GM12891 (cell line): ENCODE results near the gene PADI1.

Experiments used
- PAX5 ChIP-seq: IDR thresholded peaks from 2 replicates; pipeline ENCODE4 v1.6.1; 2011; ENCODE audit warnings: low read length, moderate library complexity, mild to moderate bottlenecking; ENCODE audit not compliant: insufficient read depth, severe bottlenecking
- POLR2A ChIP-seq: IDR thresholded peaks from 2 replicates; pipeline ENCODE4 v1.6.1; 2011; ENCODE audit warnings: low read depth, low read length, control low read depth
- POLR2AphosphoS5 ChIP-seq: IDR thresholded peaks from 2 replicates; pipeline ENCODE4 v1.6.1; 2011; ENCODE audit warnings: low read depth, low read length, control low read depth
- POU2F2 ChIP-seq: IDR thresholded peaks from 2 replicates; pipeline ENCODE4 v1.6.1; 2011; ENCODE audit warnings: low read depth, mild to moderate bottlenecking, control low read depth, low read length, moderate library complexity
- SPI1 ChIP-seq: IDR thresholded peaks from 2 replicates; pipeline ENCODE4 v1.6.1; 2011; ENCODE audit warnings: low read depth, low read length, control low read depth
- TAF1 ChIP-seq: IDR thresholded peaks from 2 replicates; pipeline ENCODE4 v1.6.1; 2011; ENCODE audit warnings: low read depth, low read length, control low read depth

GRCh38 chr1:17224434-17224833, 19.5 kb downstream of the PADI1 start:
- TF ChIP-seq POLR2A, result no peak
- no peak for TF ChIP-seq POLR2AphosphoS5
- TF ChIP-seq TAF1, result no peak
- no peak for TF ChIP-seq POU2F2
- TF ChIP-seq PAX5, result no peak
- TF ChIP-seq SPI1, result no peak
